HL-60/S4 (cell line): ENCODE results near the gene WDR72.

ENCODE experiments used
- in situ Hi-C: fragments of 300-500 bp; cut with MboI; formaldehyde crosslinking; loops from 2 replicates; pipeline ENCODE4 v1.14.3; 2022; ENCODE audit warnings: low sequenced_read_pairs

WDR72 gene

GRCh38 chr15:53611145-53611920 lies 148.1 kb downstream of the WDR72 start:
- in situ Hi-C loops = no loop called here

GRCh38 chr15:53591041-53591440 lies 168.4 kb downstream of the WDR72 start:
- in situ Hi-C loops = no loop called here

GRCh38 chr15:53590380-53590779 lies 169.1 kb downstream of the WDR72 start:
- in situ Hi-C loops = no loop called here

- in situ Hi-C loops = no loop called here
Measured at GRCh38 chr15:53589520-53590057, 169.9 kb downstream of the WDR72 start.

GRCh38 chr15:53588773-53589172 lies 170.7 kb downstream of the WDR72 start:
- in situ Hi-C loops = no loop called here

- in situ Hi-C loops = no loop called here
Measured at GRCh38 chr15:53586799-53587198, 172.7 kb downstream of the WDR72 start.

GRCh38 chr15:53581513-53581912 lies 177.9 kb downstream of the WDR72 start:
- in situ Hi-C loops = no loop called here

- in situ Hi-C loops = no loop called here
Measured at GRCh38 chr15:53580366-53580765, 179.1 kb downstream of the WDR72 start.

GRCh38 chr15:53576841-53577240 lies 182.6 kb downstream of the WDR72 start:
- in situ Hi-C loops = no loop called here

- in situ Hi-C loops = no loop called here
Measured at GRCh38 chr15:53573091-53573490, 186.4 kb downstream of the WDR72 start.

GRCh38 chr15:53569751-53570480 lies 189.5 kb downstream of the WDR72 start:
- in situ Hi-C loops = no loop called here

- in situ Hi-C loops = no loop called here
Measured at GRCh38 chr15:53566912-53567311, 192.6 kb downstream of the WDR72 start.

GRCh38 chr15:53565721-53566120 lies 193.7 kb downstream of the WDR72 start:
- in situ Hi-C loops = no loop called here

GRCh38 chr15:53564647-53565046 lies 194.8 kb downstream of the WDR72 start:
- in situ Hi-C loops = no loop called here

GRCh38 chr15:53563627-53564026 lies 195.8 kb downstream of the WDR72 start:
- in situ Hi-C loops = no loop called here

GRCh38 chr15:53559364-53560277 lies 199.8 kb downstream of the WDR72 start:
- in situ Hi-C loops = no loop called here

- in situ Hi-C loops = no loop called here
Measured at GRCh38 chr15:53558384-53558783, 201.1 kb downstream of the WDR72 start.

GRCh38 chr15:53555226-53555625 lies 204.2 kb downstream of the WDR72 start:
- in situ Hi-C loops = no loop called here

- in situ Hi-C loops = no loop called here
Measured at GRCh38 chr15:53549697-53550305, 209.7 kb downstream of the WDR72 start.

GRCh38 chr15:53548236-53548635 lies 211.2 kb downstream of the WDR72 start:
- in situ Hi-C loops = no loop called here
